OCI-LY3 (cell line): ENCODE results near the gene ZNF846.

ENCODE experiments used
- CTCF ChIP-seq: fragments of 200-600, 300-600 bp; sonication (generic); IDR thresholded peaks from 2 replicates; pipeline ENCODE4 v1.5.1; 2014; ENCODE audit warnings: antibody characterized with exemption, low read length, low read depth
- EZH2phosphoT487 ChIP-seq: fragments of 200-600 bp; shearing (Covaris generic); IDR thresholded peaks from 2 replicates; pipeline ENCODE4 v1.6.1; 2018; ENCODE audit warnings: antibody characterized with exemption, mixed run types, low read depth

GRCh38 chr19:9806803-9807202, 38.3 kb upstream of the ZNF846 start:
- no peak for TF ChIP-seq CTCF
- no peak for TF ChIP-seq EZH2phosphoT487
